Upper lobe of right lung (tissue), 1 donor: ENCODE data around the gene FOXN3. TPM values are rescaled to one million over a fixed set of nuclear protein-coding genes. Genes with fewer than 3 reads are reported as not detected.
A peak's percentile ranks its signal among the peaks of the same experiment; 100 is the strongest.
"Not testable (repeated sequence)": the region's sequence is repeated elsewhere in the genome, so short reads cannot be mapped to it uniquely, and the experiment has no call there.

ENCODE experiments used
- ATAC-seq: fragments of 200-7000 bp; cut with Tn5 transposase; one replicate; pipeline ENCODE4 v1.9.1; 2020; ENCODE audit warnings: mild to moderate bottlenecking, moderate library complexity
- DNase-seq: peaks from one replicate; pipeline ENCODE4 v3.0.0-alpha.2; 2020
- H3K27ac ChIP-seq: fragments of 200-600 bp; one replicate; pipeline ENCODE4 v1.8.0; 2022
- H3K27me3 ChIP-seq: fragments of 200-600 bp; one replicate; pipeline ENCODE4 v1.8.0; 2022; ENCODE audit warnings: mild to moderate bottlenecking
- H3K36me3 ChIP-seq: fragments of 200-600 bp; one replicate; pipeline ENCODE4 v1.8.0; 2022
- H3K4me1 ChIP-seq: fragments of 200-600 bp; one replicate; pipeline ENCODE4 v1.8.0; 2022
- H3K4me3 ChIP-seq: fragments of 200-600 bp; one replicate; pipeline ENCODE4 v1.8.0; 2022; ENCODE audit warnings: mild to moderate bottlenecking
- H3K9me3 ChIP-seq: fragments of 200-600 bp; one replicate; pipeline ENCODE4 v1.8.0; 2022
- CTCF ChIP-seq: fragments of 200-600 bp; IDR thresholded peaks from one replicate; pipeline ENCODE4 v1.8.0; 2022; ENCODE audit warnings: antibody characterized with exemption
- intact Hi-C: fragments of 100-400 bp; cut with DNase I; formaldehyde crosslinking; loops from one replicate; pipeline ENCODE4 v1.11.0; 2022
- total RNA-seq: library from RNA; stranded (reverse); fragmentation: NEBNext Ultra II Directional; extraction: Animal tissue kit (Norgen Biotek cat#: 25700); gene quantifications from one replicate; pipeline ENCODE4 v1.2.1, GENCODE V29; 2021
- donor health status: DM: no; HTN: yes; CAD: no; lungs with severe emphysema.

FOXN3 gene
- total RNA-seq, 1 donor from 2014 or later: 103 TPM

GRCh38 chr14:89255012-89255411, 162.0 kb downstream of the FOXN3 start:
- intact Hi-C loops: no loop called here
- Histone ChIP-seq H3K4me1 (no peaks in the 10 kb centered on the region), H3K4me3 (no peak overlapping the region), H3K9me3 (no peaks in the 10 kb centered on the region), H3K36me3 (no peaks in the 10 kb centered on the region), H3K27ac (no peak overlapping the region), H3K27me3 (no peaks in the 10 kb centered on the region)
- ATAC-seq (no peak), DNase-seq (no peak)
- TF ChIP-seq CTCF: no peak

- no peak for DNase-seq
- ATAC-seq: no peak
- Histone ChIP-seq H3K4me3 (no peak overlapping the region), H3K27me3 (no peaks in the 10 kb centered on the region), H3K36me3 (no peaks in the 10 kb centered on the region), H3K9me3 (no peaks in the 10 kb centered on the region), H3K27ac (no peak overlapping the region), H3K4me1 (no peaks in the 10 kb centered on the region)
- intact Hi-C loops: no loop called here
- TF ChIP-seq CTCF: no peak
Measured at GRCh38 chr14:89254166-89254909, 162.7 kb downstream of the FOXN3 start.

GRCh38 chr14:89252887-89253532, 164.0 kb downstream of the FOXN3 start:
- no peak for DNase-seq

GRCh38 chr14:89251061-89251460, 166.0 kb downstream of the FOXN3 start:
- no peaks in the 10 kb centered on the region for H3K27me3 ChIP-seq
- no peak for TF ChIP-seq CTCF
- H3K27ac ChIP-seq: no peak overlapping the region
- no peak overlapping the region for H3K4me3 ChIP-seq
- H3K4me1 ChIP-seq: peaks cover 9% of the 10 kb centered on the region
- no peaks in the 10 kb centered on the region for H3K36me3 ChIP-seq
- intact Hi-C loops: no loop called here
- no peaks in the 10 kb centered on the region for H3K9me3 ChIP-seq
- DNase-seq (no peak), ATAC-seq (peak; percentile 52)

More at GRCh38 chr14:89252887-89253532, 164.0 kb downstream of the FOXN3 start:
- no peaks in the 10 kb centered on the region for H3K27me3 ChIP-seq
- H3K4me1 ChIP-seq: peaks cover 4% of the 10 kb centered on the region
- TF ChIP-seq CTCF: no peak
- H3K9me3 ChIP-seq: no peaks in the 10 kb centered on the region
- no peak overlapping the region for H3K27ac ChIP-seq
- peak; percentile 17 for ATAC-seq
- H3K36me3 ChIP-seq: no peaks in the 10 kb centered on the region
- H3K4me3 ChIP-seq: no peak overlapping the region
- intact Hi-C loops: no loop called here

GRCh38 chr14:89250655-89250975, 166.4 kb downstream of the FOXN3 start:
- H3K4me1 ChIP-seq, H3K4me3 ChIP-seq, H3K36me3 ChIP-seq, intact Hi-C loops, H3K9me3 ChIP-seq, ATAC-seq, H3K27ac ChIP-seq, DNase-seq, H3K27me3 ChIP-seq: not testable (repeated sequence)

GRCh38 chr14:89249972-89250654, 166.9 kb downstream of the FOXN3 start:
- Histone ChIP-seq H3K4me1 (peaks cover 9% of the 10 kb centered on the region), H3K9me3 (no peaks in the 10 kb centered on the region), H3K36me3 (no peaks in the 10 kb centered on the region), H3K27me3 (no peaks in the 10 kb centered on the region), H3K27ac (no peak overlapping the region), H3K4me3 (no peak overlapping the region)
- ATAC-seq (no peak), DNase-seq (no peak)
- TF ChIP-seq CTCF: no peak
- intact Hi-C loops: no loop called here
